Activated T-helper 9 cell treated with anti-CD3 and anti-CD28 coated beads, Interleukin-2, amount 50 U/mL, for 16 hours (primary cell): Measurements from ENCODE around the gene NOP56.
"Not testable (repeated sequence)": the region's sequence is repeated elsewhere in the genome, so short reads cannot be mapped to it uniquely, and the experiment has no call there.

Experiments
- DNase-seq: peaks from one replicate; pipeline ENCODE4 v3.0.0-alpha.2; 2020; ENCODE audit warnings: low read depth

Gene NOP56

DNA sequence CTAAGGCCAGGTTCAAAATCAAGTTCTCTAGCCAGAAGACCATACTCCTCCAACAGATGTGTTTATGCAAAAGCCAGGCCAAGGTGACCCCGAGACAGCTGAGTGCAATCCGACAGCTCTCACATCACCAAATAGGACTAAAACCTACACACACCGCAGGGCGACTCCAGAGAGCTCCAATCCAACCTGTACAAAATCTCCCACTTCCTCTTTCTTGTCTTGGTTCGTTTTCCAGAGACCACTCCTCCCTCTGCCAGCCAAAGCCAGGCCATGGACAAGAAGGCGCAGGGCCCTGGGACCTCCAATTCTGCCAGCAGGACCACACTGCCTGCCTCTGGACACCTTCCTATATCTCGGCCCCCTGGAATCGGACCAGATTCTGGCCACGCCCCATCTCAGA, 11.5 kb upstream of the NOP56 start:
- DNase-seq, result no peak

DNA sequence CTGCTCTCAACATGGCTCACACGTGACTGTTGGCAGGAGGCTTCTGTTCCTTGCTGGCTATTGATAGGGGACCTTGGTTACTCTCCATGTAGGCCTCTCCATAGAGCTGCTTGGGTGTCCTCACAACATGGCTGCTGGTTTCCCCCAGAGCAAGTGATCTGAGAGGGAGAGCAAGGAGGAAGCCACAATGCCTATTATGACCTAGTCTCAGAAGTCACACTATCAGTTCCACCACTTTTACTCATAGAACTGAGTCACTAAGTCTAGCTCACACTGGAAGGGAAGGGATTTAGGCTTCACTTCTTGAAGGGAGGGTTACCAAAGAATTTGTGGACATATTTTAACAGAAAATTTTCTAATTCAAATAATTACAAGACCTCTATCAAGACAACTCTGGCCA, 8.7 kb upstream of the NOP56 start:
- no peak for DNase-seq

DNA sequence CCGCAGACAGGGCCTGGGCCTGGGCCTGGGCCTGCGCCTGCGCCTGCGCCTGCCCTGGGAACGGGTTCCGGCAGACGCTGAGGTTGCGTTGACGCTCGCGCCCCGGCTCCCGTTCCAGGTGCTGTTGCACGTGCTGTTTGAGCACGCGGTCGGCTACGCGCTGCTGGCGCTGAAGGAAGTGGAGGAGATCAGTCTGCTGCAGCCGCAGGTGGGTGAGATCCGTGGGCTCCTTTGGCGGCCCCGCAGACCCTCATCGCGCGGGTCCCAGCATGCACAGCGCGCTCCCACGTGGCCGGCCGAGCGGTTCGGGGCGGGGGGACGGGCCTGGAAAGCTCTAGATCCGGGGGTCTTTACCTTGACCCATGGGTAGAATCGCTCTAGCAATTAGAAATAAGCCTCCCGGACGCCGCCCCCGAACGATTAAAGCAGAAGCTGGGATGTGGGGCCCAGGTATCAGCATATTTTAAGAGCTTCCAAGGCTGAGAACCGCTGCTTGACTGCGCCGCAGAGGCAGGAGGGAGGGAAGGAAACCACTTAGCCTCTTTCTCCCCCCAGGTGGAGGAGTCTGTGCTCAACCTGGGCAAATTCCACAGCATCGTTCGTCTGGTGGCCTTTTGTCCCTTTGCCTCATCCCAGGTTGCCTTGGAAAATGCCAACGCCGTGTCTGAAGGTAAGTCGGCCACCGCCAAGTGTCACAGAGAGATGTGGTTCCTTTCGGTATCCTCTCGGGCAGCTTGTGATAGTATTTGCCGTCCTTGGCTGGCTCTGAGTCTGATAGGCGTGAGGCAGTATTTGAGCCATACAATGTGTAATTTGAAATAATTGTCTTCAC, 508 bp downstream of the NOP56 start:
- no peak for DNase-seq

DNA sequence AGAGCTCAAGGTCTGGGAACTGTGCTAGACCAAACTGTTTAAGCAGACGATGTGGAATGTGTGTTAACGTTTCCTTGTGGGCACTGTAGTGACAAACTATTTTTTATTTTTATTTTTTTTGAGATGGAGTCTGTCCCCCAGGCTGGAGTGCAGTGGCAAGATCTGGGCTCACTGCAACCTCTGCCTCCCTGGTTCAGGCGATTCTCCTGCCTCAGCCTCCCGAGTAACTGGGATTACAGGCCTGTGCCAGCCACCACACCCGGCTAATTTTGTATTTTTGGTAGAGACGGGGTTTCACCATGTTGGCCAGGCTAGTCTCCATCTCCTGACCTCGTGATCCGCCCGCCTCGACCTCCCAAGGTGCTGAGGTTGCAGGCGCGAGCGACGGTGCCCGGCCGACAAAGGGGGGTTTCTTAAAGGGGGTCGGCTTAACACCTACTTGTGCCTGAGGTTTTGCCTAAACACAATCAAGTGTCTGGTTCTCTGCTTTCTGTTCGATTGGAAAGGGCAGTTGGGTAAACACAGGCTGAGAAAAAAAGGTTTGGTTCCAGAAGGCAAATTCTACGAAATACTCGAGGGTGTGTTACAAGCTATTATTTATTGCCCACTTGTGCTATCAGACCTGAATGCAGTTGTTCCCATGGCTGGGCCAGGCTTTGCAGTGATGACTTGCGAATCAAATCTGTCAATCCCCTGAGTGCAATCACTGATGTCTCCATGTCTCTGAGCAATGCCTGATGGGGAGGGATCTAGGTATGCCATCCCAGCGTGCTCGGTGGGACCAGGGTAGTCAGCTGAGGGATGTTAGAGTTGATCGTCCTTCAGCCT, 1.3 kb downstream of the NOP56 start:
- no peak for DNase-seq

DNA sequence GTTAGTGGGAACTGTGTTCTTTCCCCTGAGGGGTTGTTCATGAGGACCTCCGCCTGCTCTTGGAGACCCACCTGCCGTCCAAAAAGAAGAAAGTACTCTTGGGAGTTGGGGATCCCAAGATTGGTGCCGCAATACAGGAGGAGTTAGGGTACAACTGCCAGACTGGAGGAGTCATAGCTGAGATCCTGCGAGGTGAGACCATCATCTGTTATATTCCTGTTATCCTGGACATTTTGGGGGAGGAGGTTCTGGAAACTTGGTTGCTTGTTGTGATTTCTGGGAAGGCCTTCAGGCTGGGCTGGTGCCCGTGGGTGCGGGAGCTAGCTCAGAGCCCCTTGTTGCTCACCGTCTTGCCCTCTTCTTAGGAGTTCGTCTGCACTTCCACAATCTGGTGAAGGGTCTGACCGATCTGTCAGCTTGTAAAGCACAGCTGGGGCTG, 2.0 kb downstream of the NOP56 start:
- DNase-seq, result no peak

DNA sequence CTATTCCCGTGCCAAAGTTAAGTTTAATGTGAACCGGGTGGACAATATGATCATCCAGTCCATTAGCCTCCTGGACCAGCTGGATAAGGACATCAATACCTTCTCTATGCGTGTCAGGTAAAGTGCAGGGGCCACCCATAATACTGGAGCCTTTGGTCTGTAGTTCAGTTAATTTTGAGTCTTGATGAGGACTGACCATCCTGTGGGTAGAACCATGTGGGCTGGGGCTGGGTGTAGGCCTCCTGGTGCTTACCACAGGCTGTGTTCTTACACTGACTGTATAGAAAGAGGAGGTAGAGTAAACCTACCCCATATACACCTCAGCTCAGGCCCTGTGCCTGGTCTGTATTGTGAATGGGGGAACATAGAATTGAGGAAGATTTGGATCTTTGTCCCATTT, 2.4 kb downstream of the NOP56 start:
- DNase-seq, result no peak

DNA sequence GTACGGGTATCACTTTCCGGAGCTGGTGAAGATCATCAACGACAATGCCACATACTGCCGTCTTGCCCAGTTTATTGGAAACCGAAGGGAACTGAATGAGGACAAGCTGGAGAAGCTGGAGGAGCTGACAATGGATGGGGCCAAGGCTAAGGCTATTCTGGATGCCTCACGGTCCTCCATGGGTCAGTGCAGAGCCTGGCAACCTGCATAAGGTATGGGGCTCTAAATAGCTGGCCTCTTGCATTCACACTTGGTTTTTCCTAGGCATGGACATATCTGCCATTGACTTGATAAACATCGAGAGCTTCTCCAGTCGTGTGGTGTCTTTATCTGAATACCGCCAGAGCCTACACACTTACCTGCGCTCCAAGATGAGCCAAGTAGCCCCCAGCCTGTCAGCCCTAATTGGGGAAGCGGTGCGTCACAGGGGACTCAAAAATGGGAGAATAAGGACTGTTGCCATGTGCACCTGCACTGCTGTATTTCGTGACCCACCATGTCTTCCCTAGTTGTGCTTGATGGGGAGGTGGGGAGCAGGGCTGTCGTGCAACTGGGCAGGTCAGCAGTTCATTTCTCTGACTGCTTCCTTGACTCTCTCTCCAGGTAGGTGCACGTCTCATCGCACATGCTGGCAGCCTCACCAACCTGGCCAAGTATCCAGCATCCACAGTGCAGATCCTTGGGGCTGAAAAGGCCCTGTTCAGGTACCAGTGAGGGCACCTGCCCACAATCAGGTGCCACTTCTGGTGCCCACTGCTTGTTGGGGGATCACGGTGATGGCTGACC, 3.1 kb downstream of the NOP56 start:
- no peak for DNase-seq

DNA sequence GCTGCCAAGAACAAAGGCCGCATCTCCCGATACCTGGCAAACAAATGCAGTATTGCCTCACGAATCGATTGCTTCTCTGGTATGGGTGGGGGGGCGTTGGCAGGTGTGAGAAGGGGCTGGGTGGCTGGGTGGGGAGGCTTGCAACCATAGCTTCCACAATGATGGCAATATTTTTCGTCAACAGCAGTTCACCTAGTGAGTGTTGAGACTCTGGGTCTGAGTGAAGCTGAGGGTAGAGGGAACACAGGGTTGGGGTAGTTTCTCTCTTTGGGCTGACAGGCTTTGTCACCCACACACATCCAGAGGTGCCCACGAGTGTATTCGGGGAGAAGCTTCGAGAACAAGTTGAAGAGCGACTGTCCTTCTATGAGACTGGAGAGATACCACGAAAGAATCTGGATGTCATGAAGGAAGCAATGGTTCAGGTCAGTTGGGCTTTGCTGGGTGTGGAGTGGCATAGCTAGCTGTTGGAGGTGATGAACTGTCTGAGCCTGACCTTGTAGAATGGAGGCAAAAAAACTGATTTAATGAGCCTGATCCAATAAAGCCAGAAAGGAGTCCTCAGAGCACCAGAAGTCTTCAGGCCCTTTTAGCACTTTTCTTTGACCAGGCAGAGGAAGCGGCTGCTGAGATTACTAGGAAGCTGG, 4.2 kb downstream of the NOP56 start:
- no peak for DNase-seq

DNA sequence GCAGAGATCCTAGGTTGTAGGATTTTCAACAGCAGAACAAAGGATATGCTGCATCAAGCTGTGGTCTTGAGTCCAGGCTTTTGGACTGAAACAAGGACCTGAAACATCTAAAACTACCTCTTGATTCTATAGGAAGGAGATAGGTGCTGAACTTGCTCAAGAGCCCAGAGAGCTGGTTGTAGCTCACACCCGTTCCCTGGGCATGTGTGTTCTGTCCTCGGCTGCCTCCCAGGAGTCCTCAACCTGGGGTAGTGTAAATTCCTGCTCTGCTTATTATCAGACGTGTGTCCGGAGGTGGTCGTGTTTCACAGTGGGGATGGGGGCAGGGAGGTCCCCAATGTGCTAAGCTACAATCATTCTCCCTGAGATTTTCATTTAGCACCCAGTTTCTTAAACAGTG, 4.8 kb downstream of the NOP56 start:
- no peak for DNase-seq

DNA sequence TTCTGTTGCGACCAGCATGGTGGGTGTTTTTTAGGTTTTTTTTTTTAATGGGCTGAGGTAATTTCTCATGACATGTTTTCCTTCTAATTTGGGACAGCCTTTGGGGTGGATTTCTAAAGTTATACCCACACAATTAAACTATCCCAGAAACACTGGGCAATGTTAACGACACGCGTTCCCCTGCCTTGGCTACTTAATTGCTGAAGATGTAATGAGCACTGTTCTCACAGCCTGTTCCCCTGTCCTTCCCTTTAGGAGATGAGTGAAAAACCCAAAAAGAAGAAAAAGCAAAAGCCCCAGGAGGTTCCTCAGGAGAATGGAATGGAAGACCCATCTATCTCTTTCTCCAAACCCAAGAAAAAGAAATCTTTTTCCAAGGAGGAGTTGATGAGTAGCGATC, 5.2 kb downstream of the NOP56 start:
- DNase-seq, result no peak

DNA sequence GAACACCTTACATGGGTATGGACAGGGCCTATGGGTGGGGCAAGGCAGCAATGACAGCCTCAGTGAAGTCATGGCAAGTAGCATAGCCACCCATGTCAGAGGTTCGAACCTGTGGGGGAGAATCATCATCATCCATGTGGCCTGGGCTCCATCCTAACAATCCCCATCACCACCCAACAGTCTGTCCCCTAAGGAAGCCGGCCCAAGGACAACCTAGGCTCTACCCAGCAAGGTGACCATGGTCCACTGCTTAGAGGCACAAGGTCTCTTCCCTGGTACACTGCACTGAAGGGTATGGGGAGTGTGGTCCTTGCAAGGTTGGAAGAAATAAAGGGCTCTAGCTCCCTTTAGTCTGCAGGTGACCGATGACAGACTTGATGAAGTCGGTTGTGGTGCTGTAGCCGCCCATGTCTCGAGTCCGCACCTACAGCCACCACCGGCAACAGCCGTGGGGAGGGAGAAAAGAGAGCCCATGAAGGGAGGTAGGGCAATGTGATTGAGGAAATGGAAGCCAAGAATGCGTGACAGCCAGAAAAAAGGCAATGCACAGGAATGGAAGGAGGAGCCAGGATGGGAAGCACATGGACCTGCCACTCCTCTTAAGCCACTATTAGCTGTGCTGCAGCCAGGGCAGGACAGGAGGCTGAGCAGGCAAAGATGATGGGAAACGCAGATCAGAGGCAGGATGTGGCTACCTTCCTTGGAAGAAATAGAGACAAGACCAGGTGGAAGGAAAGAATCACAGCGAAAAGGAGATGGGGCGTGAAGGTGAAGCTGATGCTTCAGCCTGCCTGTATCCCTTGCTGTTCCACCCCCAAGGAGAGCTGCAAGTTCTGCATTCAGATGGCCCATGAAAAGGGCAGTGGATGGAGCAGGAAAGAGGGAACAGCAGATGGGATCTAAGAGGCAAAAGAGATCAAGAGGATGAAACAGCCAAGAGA, 6.3 kb downstream of the NOP56 start:
- no peak for DNase-seq

DNA sequence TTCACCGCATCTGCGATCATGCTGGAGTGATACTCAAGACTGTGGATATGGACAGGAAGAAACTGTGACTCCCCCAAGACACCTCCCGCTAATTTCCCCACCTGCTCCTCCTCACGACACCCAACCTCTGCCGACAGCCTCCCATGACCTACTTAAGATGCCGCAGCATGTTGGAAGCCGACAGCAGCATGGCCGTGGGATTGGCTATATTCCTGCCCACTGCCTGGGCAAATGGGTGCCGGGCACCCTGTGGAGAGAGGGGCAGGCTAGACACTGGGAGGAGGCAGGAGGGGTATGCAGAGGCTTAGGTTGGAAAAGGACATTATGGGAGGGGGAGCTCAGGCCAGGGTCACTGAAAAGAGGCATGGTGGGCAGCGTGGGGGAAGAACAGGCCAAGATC, 7.1 kb downstream of the NOP56 start:
- DNase-seq, result no peak

DNA sequence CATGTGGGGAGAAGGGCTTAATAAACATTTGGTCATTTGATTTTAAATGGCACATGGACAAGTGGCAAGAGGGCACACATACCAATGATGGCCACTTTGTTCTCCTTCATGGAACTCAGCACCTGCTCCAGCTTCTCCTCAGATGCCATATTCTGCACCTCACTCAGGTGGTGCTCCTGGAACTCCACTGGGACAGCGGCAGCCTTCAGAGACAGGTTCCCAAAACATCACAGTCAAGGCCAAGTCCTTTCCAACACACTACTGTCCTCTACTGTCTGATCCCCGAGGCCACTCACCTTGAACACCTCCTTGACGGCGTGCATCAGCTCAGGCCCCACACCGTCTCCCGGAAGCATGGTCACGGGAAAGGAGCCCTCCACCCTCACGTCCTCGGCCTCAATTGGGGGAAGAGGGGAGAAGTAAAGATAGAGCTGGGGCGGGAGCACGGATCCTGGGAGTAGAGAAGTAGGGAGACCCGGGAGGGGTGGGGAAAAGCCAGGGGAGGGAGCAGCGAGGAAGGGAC, 11.0 kb downstream of the NOP56 start:
- no peak for DNase-seq

DNA sequence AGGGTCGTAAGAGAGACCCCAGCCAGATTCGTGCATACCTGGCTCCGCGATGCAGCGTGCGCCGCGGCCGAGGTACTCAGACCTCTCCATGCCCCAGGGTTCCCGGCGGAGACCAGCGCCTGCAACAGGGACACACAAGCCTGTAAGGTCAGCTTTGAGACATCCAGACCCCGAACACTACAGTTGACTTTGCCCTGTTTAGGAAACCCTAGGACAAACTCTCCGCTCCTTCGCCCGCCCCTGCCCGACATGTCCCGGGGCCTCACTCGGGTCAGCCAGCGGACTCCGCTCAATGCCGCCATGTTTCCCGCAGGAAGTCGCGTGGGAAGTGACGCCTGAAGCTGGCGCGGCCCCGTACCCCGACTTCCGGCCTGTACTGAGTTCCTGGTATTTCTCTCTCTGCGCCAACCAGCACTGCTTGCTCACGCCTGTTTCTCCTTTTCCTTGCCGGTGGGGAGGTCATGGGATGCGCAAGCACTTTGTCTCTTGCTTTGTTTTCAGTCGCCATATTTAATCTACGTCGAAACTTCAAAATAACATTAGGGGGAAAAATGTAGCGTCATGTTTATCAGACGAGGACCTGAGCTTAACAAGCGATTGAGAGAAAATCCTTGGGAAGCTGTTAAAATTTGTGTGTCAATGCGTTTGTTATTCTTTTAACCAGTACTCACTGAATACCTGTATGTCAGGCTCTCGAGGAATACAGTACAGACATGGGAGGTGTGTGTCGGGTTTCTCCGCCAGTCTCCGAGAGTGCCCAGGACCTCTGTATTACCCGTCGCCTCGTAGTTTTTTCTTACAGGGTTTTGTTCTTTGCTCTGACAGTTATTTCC, 11.7 kb downstream of the NOP56 start, which contains the start of gene IDH3B:
Gene IDH3B (minus strand): TSS at position 330 of the 833 bp plus-strand sequence. CDS start 28 bp downstream, at position 302.
- peak; percentile 87 for DNase-seq

DNA sequence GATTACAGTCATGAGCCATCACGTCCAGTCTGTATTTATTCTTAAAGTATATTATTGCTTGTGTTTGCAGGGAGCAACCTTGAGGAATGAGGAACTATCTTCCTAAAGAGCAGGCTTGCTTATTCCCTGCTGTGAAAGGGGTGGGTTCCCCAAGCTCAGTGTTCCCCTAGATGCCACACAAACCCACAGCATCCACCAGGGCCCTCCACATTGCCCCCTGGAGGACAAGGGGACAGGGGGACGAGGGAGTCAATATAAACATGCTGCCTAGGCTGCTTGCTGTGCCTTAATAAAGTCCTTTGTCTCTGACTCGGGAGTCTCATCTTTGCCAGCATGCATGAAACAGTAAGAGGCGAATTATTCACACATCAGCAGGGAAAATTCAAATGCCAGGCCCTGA, 19.5 kb downstream of the NOP56 start:
- no peak for DNase-seq

DNA sequence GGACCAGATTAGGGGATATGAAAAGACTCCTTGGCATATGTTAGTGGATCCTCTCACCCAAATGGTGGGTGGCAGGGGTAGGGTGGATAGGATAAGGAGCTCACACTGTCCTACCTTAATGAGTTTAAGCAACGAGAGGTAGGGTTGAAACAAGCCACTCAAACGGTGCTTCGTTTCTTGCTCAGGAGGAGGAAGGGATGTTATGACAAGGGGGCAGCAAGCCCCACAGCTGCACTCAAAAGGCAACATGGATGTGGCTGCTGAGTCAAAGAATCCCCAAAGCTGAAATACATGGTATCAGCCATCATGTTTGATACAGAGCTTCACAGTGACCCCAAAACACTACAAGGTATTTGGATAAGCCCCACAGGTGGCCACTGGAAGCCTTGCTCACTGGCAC, 20.0 kb downstream of the NOP56 start:
- no peak for DNase-seq

DNA sequence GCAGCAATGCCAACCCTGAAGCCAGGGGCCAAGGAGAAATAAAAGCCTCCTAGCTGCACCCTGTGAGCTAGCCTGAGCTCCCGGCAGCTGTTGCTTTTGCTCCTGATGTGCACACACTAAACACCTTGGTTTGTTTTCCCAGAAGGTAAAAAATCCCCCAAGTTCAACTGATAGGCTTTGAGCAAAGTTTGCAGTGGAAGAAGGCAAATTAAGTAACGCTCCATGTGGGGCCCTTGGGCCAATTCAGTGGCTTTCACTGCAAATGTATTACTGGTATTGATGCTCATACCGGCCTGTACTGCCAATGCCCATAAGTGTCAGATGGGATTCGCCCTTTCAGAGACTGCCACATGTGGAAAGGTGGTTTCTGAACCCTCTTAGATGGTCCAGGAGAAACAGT, 21.0 kb downstream of the NOP56 start:
- no peak for DNase-seq

DNA sequence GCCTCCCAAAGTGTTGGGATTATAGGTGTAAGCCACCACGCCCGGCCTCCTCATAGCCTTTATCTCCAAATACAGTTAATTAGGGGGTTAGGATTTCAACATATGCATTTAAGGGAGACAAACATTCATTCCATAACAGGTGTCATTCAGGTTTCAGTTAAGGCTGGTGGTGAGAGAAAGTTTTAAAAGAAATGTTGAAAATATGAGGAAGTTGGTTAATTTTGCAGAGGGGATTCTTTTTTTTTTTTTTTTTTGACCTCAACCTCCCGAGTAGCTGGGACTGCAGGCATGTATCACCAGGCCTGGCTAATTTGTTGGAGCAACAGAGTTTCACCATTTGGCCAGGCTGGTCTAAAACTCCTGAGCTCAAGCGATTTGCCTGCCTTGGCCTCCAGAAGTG, 27.6 kb downstream of the NOP56 start:
- DNase-seq, result no peak

DNA sequence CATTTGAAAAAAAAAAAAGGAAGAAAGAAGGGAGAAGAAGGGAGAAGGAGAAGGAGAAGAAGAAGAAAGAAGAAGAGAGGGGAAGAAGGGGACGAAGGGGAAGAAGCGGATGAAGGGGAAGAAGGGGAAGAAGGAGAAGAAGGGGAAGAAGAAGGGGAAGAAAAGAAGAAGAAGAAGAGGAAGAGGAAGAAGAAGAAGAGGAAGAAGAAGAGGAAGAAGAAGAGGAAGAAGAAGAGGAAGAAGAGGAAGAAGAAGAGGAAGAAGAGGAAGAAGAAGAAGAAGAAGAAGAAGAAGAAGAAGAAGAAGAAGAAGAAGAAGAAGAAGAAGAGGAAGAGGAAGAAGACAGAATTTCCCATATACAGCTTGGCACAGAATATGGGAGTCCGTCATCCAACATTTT, 29.6 kb downstream of the NOP56 start:
- DNase-seq, result not testable (repeated sequence)

DNA sequence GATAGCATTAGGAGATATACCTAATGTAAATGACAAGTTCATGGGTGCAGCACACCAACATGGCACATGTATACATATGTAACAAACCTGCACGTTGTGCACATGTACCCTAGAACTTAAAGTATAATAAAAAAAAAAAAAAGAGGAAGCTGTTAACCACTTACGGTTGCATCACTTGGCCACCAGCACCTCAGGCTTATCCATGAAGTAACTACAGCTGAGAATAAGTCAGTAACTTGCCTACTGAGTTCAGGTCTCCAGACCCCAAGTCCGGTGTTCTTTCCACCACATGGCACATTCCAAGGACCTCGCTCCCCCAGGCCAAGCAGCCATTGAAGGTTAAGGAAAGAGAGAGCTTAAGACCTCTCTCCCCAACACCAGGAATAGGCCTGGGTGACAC, 32.4 kb downstream of the NOP56 start:
- DNase-seq, result not testable (repeated sequence)
